T follicular helper cell (primary cell): ENCODE data around the gene IRX3.

Experiments used
- DNase-seq: peaks from one replicate; pipeline ENCODE4 v3.0.0-alpha.2; 2020; ENCODE audit warnings: low read depth

IRX3 gene

DNA sequence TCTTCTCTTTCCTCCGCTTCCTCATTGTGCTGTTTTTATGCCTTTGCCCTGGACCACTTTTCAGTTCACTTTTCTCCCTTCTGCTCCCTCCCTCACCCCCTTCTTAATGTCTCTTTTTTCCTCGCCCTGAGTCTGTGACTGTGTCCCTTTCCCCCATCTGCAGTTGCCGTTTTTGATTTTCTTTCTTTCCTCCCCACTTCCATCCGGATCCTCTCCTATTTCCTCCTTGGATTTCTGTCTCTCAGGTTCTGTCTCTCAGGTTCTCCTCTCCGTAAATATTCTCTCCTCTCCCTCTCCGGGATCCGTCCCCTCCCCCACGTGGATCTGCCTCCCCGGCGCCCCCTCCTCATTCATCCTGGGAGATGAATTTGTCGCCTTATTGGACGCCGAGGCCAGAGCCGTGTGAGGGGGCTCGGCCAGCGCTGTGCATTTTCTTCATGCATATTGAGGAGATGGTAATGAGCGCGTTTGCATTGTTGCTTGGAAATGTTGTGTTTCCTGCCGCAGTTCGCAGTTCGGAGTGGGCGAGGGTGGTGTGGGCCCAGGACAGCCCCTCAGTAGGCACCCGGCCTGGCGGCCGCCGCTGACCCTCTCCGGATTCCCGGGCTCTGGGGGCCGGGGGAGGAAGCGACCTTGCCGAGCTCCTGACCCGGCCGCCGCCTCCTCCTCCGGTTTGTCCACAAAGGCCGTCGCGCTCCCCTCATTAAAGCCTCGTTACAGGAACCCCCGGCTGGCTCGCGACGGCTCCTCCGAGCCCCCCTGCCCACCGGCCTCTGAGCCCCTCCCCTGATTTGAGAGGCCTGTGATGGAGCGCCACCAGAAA, 4.5 kb upstream of the IRX3 start:
- DNase-seq = no peak

DNA sequence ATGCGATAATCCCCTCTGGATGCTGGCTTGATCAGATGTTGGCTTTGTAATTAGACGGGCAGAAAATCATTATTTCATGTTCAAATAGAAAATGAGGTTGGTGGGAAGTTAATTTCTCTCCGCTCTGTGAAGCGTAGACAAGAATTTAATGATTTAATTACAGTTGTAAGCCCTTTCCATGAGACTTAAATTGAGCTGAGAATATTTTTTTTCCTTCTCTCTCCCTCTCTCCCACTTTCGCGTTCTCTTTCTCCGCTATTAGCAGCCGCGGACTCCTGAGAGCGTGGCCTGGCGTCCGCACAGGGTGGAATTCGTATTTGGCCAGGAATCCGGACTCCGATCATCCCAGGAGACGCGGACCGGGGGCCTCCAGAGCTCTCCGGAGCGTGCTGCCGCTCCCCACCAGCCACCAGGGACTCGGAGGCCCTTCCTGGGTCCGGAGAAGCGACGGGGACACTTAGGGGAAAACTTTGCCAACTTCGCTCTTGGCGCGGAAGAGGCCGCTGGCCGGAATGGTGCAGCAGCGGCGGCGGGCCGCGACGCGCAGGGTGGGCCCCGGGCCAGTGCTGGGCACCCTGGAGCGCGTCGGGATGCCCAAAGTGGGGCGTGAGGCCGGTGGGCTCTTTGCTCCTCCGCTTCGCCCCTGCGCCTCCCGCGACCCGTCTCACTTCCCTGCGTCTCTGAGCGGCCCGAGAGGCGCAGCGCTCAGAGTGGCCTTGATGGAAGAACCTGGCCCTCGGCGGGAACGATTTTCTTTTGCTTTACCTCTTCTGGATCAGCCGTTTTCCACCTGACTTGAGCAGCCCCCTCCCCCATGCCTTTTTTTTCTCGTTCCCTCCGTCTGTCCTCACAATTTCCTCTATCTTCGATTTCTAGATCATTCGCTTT, 3.6 kb upstream of the IRX3 start:
- DNase-seq = no peak

DNA sequence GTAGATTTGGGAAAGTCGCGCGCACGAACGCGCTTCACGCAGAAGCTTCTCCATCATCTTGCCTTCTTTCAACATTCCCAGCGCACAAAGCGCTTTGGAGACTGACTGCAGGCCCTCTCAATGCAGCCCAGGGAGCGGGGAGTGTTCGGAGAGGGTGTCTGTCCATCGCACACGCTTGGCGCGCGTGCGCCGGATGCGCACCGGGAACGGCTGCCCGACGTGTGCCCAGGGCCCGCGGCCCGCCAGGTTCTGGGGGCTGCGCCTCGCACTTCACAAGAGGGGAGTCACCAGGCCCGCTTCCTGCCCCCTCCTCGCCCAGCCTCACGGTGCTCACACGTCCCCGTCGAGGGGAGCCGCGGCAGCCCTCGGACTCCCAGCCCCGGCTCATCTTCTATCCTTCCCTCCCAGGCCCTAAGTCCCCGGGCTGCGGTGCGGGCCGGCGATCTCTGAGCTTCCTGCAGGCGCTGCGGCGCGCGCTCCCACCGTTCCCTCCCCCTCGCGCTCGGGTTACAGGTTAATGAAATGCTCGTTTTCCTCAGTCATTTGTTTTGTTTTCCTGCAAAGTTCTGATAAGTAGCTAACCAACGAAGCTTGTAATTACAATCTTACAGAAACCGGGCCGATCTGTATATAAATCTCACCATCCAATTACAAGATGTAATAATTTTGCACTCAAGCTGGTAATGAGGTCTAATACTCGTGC, 2.8 kb upstream of the IRX3 start:
- no peak for DNase-seq

DNA sequence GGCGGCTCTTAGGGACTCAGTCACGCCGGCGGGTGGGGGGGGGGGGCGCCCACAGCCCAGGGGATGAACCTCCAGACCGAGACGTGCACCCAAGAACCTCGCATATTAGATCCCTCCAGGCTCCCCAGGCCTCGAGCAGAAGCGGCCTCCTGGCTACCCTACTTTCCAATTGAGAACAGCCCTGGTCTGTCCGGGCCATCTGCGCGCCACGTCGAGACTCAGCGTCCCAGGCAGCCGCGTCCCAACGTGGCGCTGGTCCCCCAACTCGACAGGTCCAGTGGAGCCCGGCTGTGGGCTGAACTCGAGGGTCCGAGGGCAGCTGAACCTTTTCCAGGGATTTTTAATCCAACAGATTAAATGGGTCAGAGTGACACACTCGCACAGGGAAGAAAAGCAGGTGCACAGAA, 2.3 kb upstream of the IRX3 start:
- no peak for DNase-seq

DNA sequence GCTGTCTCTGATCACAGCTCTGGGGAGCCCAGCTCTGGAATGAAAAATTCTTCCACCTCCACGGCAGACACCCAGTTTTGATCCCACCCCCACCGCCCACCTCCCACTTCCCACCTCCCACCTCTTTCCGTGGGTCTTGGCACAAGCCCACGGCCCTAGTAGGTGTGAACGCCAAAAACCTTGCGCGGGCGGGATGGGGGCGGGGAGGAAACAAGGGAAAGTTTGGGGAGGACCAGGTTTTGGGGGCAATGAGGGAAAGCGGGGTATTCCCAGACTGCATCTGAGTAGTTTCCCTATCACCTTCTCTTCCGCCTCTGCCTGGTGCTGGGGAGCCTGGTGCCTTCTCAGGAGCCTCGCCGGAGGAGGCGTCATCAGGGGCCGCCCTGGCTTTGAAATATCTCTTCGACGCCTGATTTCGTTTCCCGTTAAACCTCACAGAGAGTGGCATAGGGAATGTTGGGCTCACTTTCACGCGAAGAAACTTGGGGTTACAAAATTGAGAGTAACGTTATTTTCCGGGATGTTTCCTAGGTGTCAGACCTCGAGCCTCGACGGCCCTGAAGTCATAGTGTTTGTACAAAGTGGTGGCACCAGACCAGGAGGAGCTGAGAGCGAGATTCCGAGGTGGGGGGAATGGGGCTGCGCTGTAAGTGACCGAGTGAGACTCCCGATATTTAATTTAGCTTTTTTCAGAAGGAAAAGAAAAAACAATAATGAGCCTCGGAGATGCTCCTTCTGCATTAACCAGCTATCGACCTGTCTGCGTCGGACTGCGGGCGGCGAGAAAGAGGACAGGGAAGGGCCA, 1.6 kb upstream of the IRX3 start:
- DNase-seq = no peak

DNA sequence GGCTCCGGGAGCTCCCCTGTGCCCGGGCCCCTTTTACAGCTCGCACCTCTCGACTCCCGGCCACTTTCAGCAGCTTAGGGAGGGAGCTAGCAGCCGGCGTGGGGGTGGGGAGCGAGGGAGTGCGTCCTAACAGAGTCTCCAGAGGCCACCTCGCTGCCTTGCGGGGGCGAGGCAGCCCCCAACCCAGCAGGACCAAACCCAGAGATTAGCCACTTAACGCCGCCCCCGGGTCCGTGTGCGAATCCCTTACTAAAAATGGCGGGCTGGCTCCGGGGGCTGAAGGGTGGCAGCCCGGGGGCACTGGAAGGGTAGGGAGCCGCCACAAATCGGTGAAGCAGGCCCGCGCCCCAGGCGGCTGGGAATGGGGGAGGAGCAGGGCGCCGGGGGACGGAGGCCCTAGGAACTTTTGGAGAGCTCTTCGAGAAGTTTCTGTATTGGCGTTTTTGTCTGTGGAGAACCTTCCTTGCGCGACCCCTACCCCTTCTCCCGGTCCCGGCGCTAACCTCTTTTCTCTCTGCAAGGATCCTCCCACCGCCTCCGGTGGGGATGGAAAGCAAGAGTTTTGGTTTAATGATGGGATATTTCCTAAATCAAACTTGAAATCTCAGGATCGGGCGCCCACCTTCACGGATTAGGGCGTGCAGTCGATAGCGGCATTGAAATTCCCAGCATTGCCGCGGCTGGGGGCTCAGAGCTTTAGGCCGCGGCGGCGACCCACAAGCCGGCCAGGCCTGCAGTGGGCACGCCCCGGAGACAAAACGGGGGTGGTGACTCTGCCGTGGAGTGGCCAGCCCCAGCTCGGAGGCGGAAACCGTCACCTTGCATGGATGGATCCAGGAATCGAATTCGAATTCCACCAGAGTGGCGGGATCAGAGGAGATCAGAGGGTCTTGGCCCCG, 793 bp upstream of the IRX3 start:
- DNase-seq = no peak

DNA sequence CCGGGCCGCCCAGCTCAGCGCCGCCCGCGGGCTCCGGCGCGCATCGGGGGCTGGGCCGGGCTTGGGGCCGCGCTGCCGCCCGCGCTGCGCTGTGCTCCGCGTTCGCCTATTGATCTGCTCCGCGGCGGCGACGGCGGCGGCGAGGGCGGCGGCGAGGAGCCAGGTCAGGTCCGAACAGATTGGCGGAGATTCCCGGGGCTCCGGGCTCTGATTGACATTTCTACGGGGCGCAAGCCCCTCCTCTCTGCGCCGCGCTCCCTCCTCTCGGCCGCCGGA, 559 bp downstream of the IRX3 start:
- no peak for DNase-seq

DNA sequence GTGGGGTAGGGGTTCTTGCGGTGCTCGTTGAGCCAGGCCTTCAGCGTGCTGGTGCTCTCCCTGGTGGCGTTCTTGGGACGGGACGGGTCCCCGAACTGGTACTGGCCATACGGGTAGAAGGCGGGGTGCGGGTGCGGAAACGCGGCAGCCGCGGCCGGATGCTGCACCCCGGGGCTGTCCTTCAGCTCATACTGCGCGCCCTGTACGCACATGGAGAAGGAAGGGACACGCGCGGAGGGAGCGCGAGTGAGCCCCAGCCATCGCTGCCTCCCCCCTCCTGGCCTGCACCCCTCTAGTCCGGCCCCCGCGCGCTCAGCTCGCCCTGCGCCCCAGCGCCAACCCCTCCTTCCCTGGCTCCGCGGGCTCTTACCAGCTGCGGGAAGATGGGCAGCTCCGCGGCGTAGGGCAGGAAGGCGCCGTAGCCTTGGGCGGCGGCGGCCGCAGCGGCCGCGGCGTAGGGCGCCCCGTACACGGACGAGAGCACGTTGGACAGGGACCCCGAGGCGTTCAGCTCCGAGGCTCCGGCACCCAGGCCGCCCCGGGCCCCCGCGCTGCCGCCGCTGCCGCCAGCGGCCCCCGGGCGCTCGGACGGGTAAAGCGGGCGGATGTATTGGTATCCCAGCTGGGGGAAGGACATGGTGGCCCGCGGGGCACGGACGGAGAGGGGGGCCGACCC, 1.0 kb downstream of the IRX3 start:
- DNase-seq = no peak

DNA sequence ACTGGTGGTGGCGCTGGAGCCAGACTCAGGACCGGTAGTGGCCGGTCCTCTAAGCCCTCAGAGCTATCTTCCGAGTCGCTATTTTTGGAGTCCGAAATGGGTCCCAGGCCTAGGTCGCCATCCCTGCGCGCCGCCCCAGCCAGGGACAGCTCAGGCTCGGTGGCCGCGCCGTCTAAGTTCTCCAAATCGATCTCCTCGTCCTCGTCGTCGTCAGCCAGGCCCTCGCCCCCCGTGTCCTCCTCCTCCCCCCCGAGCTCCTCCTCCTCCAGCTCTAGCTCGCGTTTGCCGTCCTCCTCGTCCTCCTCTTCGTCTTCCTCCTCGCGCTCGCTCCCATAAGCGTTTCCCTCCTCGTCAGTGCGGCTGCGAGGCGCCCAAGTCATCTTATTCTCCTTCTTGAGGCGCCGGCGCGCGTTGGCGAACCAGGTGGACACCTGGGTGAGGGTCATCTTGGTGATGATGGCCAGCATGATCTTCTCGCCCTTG, 1.6 kb downstream of the IRX3 start:
- DNase-seq = no peak

DNA sequence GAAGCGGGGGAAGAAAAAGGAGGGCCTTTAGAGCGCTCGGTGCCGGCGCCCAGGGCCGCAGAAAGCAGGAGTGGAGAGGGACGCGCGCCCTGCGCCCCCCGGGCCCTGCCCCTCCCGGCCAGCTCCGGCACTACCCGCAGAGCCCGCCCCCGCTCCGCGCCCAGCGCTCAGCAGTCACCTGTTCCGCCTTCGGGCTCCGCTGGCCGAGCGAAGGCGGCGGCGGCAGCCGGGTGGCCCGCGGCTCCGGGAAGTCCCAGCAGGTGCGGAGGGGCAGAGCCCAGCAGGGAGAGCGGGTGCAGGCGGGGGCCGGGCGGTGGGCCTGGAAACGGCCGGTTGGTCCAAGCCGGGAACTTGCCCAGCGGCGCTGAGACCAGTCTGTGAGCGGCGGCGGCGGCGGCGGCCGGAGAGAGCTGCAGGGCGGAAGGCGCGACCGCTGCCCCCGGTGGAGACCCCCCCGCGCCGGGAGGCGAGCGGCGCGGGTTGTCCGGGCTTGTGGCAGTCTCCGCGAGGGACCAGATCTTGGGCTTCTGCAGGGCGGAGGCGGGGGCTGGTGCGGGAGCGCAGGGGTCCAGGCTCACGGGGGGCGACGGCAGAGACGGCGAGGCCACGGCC, 2.2 kb downstream of the IRX3 start:
- no peak for DNase-seq

DNA sequence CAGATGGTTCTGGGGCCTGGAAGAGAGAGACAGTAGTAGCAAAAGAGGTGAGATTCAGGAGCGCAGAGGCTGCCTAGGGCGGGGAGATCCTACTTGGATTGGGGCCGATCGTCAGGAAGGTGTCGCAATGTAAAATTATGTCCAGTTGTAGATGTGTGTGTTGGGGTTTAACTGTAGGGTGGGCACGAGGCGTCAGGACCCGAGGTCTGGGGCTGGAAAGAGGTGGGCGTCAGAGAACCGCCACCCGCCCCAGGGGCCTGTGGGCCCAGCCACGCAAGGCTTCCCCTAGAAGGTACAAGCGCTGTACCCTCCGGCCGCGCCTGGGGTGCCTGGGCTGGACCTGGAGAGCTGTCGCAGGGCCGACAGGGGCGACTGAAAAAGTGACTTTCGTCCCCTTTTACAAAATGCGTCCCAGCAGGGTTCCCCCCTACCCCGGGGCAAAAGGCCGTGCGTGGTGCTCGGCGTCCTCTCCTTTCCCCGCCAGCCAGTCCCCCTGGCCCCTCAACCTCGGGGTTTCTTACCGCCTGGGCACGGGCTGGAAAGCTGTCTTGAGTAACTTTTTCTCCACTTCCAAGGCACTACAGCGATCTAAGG, 2.8 kb downstream of the IRX3 start:
- no peak for DNase-seq

DNA sequence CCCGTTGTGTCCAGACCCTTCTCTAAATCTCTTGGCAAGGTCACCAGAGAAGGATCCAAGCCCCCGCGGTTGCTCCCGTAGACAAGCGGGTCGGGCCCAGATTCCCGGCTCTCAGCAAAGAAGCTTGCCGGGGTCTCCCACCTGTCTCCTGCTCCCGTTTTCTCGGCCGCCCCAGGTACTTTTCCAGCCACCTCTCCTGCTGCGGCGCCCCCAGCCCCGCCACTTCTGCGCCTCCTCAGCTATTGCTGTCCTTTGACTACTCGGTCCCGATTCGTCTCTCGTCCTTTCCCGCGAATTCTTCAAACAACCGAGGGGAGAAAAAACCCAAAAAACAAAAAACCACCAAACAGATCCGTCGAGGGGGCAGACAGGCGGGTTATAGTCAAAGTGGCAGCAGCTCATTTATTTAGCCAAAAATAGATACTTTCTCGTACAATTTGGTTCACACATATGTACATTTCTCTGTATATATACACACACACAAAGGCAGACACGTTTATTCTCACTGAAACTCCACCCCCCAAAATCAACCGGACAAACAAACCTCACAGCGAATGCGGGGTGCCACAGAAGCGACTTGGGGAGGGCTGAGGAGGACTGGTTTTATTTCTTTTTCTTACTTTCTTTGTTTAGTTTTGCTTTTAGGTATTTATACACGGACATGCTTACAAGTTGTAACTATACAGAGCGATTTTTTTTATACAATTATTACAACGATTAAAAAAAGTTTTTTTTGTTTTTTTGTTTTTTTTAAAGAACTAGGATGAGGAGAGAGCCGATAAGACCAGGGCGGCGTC, 3.5 kb downstream of the IRX3 start:
- DNase-seq = no peak

DNA sequence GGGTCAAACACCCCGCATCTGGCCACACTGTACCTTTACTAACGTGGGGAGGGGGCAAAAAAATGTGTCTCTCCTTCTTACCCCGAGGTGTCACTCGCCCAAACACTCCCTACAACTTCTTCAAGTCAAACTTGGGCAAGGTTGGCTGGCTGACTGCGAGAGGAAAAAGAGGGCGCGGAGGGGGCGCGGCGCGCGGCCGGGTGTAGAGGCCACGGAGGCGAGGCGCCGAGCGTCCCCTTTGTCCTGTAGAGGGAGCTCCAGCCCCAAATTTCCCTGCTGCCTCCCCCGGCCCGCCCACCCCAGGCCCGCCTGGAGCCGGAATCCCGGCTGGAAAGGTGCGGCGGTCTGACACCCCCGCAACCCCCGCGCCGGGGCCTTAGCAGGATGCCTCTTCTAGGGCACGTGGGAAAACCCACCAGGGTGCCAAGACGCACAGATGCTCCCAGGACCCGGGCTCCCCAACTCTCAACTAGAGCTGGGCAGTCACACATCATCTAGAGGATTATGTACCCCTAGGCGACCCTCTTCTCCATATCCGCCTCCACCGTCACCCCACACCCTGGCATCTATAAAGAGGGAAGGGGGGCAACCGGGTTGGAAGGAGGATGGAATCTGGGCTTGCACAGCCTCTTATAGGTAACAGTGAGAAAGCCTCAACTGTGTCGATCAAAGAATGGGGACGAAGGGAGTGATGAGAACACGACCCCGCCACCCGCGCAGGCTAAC, 4.2 kb downstream of the IRX3 start:
- no peak for DNase-seq

DNA sequence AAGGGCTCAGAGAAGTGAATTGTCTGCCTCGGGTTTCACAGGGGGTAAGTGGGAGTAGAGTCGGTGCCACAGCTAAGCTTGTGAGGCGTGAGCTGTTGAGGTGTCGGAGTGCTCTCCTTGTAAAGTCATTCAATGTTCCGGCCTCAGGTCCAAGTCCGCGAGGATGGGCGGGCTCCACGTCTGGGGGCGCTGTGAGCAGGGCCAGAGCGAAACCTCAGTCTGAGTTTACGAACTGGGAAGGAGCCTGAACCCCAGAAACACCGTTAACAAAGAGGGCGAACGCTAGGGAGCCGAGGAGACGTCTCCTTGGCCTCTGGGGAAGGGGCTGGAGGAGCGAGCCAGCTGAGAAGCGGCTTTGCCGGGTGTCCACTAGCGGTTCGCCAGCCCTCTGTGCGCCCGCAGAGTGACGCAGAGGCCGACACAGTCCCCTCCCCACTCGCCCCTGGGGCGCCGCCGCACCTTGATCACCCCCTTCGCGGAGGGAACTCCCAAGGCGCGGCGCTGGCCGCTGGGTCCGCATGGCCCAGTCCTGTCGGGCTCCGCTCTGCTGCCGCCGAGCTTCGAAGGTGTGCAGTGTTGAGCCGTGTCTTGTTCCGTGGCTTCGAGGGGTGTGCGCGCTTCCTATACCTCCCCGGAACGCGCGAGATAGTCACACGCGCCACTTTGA, 4.9 kb downstream of the IRX3 start:
- DNase-seq = no peak

DNA sequence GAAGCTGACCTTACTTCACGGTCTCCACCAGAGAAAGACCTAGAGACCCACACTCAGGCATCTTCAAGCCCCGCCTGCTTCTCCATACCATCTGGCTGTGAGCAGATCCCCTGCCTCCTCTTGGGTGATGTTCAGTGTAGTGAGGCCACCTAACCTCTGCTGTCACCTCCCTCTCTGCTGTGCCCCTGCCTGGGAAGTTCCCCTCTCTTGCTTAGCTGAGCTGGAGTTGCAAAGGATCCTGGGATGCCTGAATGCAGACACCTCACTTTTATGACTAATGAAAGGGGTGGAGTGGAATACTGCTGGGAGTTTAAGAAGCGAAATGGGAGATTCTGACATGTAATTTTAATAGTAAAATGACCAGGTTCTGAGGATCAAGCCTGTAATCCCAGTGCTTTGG, 5.8 kb downstream of the IRX3 start:
- no peak for DNase-seq

DNA sequence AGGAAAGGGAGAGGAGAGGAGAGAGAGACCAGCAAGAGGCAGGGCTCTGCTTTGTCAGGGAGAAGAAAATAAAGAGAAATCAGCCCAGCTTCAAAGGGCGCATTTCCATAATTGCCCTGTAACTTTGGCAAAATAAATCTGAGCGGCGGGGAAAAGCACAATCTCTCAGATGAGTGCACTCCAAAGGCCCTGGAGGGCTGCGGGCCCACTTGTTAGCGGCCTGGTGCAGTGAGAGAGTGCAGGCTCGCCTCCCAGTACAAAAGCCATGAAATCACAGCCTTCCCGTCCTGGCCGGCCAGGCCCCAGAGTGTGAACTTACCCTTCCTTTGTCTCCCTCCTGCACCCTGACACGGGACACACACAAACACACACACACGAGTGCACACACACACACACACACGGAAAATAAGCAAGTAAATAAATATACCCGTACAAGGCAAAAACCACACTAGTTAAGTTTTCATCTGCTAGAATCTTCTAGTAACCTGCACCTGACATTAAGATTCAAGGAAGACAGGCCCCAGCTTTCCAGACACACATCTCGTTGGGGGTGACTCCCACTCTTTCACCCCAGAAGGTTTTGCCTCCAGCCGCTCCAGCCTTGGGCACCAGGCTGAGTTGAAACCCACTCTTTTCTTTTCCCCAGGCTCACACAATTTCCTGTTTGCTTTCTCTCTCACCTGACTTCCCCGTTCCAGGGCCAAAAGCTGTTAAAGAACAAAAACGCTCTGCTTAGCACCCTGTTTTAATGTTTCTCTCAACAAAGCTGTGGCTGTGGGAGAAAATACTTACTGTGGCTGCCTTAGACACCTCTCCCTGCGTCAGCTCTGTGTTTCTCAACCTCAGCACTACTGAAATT, 8.5 kb downstream of the IRX3 start:
- no peak for DNase-seq
